HepG2 (cell line): Measurements from ENCODE around the gene TAAR6. TPM values are rescaled to one million over a fixed set of nuclear protein-coding genes. Genes with fewer than 3 reads are reported as not detected.

ENCODE experiments used
- ATAC-seq: fragments of 200-7000 bp; cut with Tn5 transposase; 3 replicates; pipeline ENCODE4 v1.9.1; 2020; ENCODE audit warnings: mild to moderate bottlenecking, moderate library complexity
- BruUV-seq: library from RNA; stranded (reverse); fragments of 400-500 nt; replicated peaks from 2 replicates; lab custom pipeline; 2021; lab: Mats Ljungman, UMichigan
- CTCF ChIA-PET: fragments of 300-600 bp; formaldehyde crosslinking; extraction: SDS; loops from one replicate; lab custom pipeline; 2021; ENCODE audit warnings: low total read pairs, inconsistent platforms, low intra/inter-chr PET ratio; lab: Yijun Ruan, JAX
- POLR2A ChIA-PET: fragments of 350-600 bp; sonication (Branson Sonifier 250); formaldehyde crosslinking; loops from one replicate; lab custom pipeline; 2020; ENCODE audit warnings: antibody characterized with exemption, inconsistent platforms; lab: Yijun Ruan, JAX
- DNase-seq: peaks from one replicate; pipeline ENCODE4 v3.0.0-alpha.2; 2015; ENCODE audit warnings: low spot score
- FAIRE-seq: peaks from 3 replicates; lab custom pipeline; 2011; peaks lifted over from hg19 to GRCh38; lab: Jason Lieb, UNC
- H2AFZ ChIP-seq: one replicate; pipeline ENCODE4 v1.6.1; 2011; ENCODE audit warnings: low read length, inconsistent platforms
- H3K27ac ChIP-seq: fragments of 300-600 bp; 3 replicates; pipeline ENCODE4 v1.8.0; 2011; ENCODE audit warnings: mixed run types, mild to moderate bottlenecking, mixed read lengths, low read length, inconsistent platforms; ENCODE audit not compliant: insufficient read depth; ENCODE audit errors: extremely low read length
- H3K27me3 ChIP-seq, 2 experiments: fragments of 200-600 bp in 1 of 2; 2 replicates in 1 of 2; 3 replicates in 1 of 2; pipeline versions ENCODE4 v1.6.0 to v1.8.0; 2011; ENCODE audit warnings: low read length in 2 of 2, mild to moderate bottlenecking in 2 of 2, moderate library complexity in 2 of 2, inconsistent platforms in 1 of 2; ENCODE audit not compliant: insufficient read depth in 2 of 2, control insufficient read depth in 1 of 2
- H3K36me3 ChIP-seq, 2 experiments: fragments of 200-600 bp in 1 of 2; replicated peaks in 1 of 2; 2 replicates in 1 of 2; 3 replicates in 1 of 2; pipeline versions ENCODE4 v1.5.1 to v1.8.0; 2011; ENCODE audit warnings: low read length in 2 of 2, inconsistent platforms in 1 of 2; ENCODE audit not compliant: insufficient read depth in 2 of 2, control insufficient read depth in 1 of 2
- H3K4me1 ChIP-seq: 2 replicates; pipeline ENCODE4 v1.5.1; 2012; ENCODE audit warnings: low read length, inconsistent platforms; ENCODE audit not compliant: insufficient read depth
- H3K4me2 ChIP-seq: 2 replicates; pipeline ENCODE4 v1.6.0; 2011; ENCODE audit warnings: low read depth, low read length, inconsistent platforms
- H3K4me3 ChIP-seq, 3 experiments: fragments of 200-600 bp in 1 of 3; sonication (generic), shearing (Covaris generic) in 1 of 3; replicated peaks in 1 of 3; 2 replicates each; pipeline ENCODE4 v1.5.1; 2011 to 2016; ENCODE audit warnings: low read length in 3 of 3, inconsistent platforms in 2 of 3, low read depth in 2 of 3, mild to moderate bottlenecking in 2 of 3, control low read depth in 1 of 3, mixed read lengths in 1 of 3; ENCODE audit not compliant: insufficient read depth in 1 of 3
- H3K79me2 ChIP-seq: one replicate; pipeline ENCODE4 v1.6.1; 2011; ENCODE audit warnings: low read length, inconsistent platforms; ENCODE audit not compliant: insufficient read depth
- H3K9ac ChIP-seq: 2 replicates; pipeline ENCODE4 v1.6.0; 2011; ENCODE audit warnings: mild to moderate bottlenecking, low read depth, low read length, inconsistent platforms; ENCODE audit not compliant: insufficient read depth
- H3K9me3 ChIP-seq: 2 replicates; pipeline ENCODE4 v1.5.1; 2012; ENCODE audit warnings: mild to moderate bottlenecking, low read length
- H4K20me1 ChIP-seq: 2 replicates; pipeline ENCODE4 v1.6.0; 2011; ENCODE audit warnings: inconsistent platforms, mild to moderate bottlenecking, low read length, moderate library complexity; ENCODE audit not compliant: insufficient read depth
- HDAC2 ChIP-seq: sonication (generic); formaldehyde crosslinking; IDR thresholded peaks from 2 replicates; pipeline ENCODE4 v1.4.0; 2020; ENCODE audit warnings: missing genetic modification reagents
- HOXA5 ChIP-seq: sonication (generic); formaldehyde crosslinking; IDR thresholded peaks from 2 replicates; pipeline ENCODE4 v1.4.0; 2020; ENCODE audit warnings: missing genetic modification reagents
- MYNN ChIP-seq: sonication (generic); formaldehyde crosslinking; IDR thresholded peaks from 2 replicates; pipeline ENCODE4 v1.4.0; 2020; ENCODE audit warnings: mild to moderate bottlenecking, low read depth, missing genetic modification reagents
- NCOA1 ChIP-seq: sonication (generic); formaldehyde crosslinking; IDR thresholded peaks from 2 replicates; pipeline ENCODE4 v1.9.0; 2021; ENCODE audit warnings: missing genetic modification reagents
- PRMT3 ChIP-seq: sonication (generic); formaldehyde crosslinking; IDR thresholded peaks from 2 replicates; pipeline ENCODE4 v1.8.1; 2022; ENCODE audit warnings: low read depth, mild to moderate bottlenecking, moderate library complexity, missing genetic modification reagents, borderline replicate concordance
- SP5 ChIP-seq: IDR thresholded peaks from 2 replicates; pipeline ENCODE4 v1.6.1; 2016; ENCODE audit warnings: low read depth, borderline replicate concordance
- SYNCRIP ChIP-seq: fragments of 200-400 bp; formaldehyde crosslinking; IDR thresholded peaks from 2 replicates; pipeline ENCODE4 v1.6.1; 2018; ENCODE audit warnings: mild to moderate bottlenecking, low read depth, low read length; ENCODE audit not compliant: insufficient read depth
- TBX2 ChIP-seq: sonication (generic); formaldehyde crosslinking; IDR thresholded peaks from 2 replicates; pipeline ENCODE4 v1.5.0; 2020; ENCODE audit warnings: missing genetic modification reagents, mild to moderate bottlenecking, borderline replicate concordance
- ZKSCAN8 ChIP-seq: IDR thresholded peaks from 2 replicates; pipeline ENCODE4 v1.6.1; 2016; ENCODE audit warnings: borderline replicate concordance, missing genetic modification reagents, missing compliant biosample characterization
- ZNF260 ChIP-seq: sonication (generic); formaldehyde crosslinking; IDR thresholded peaks from 2 replicates; pipeline ENCODE4 v1.4.0; 2020; ENCODE audit warnings: missing genetic modification reagents, low read depth, mild to moderate bottlenecking, borderline replicate concordance
- ZNF616 ChIP-seq: sonication (generic); formaldehyde crosslinking; IDR thresholded peaks from 2 replicates; pipeline ENCODE4 v1.5.0; 2020; ENCODE audit warnings: low read depth, mild to moderate bottlenecking, missing genetic modification reagents
- WGBS: methylation state at CpG from one replicate; pipeline ENCODE4 v1.1.6; 2017; ENCODE audit warnings: low lambda C conversion rate; 5-methylcytosine and 5-hydroxymethylcytosine counted together
- in situ Hi-C: cut with HindIII; loops from 2 replicates; pipeline ENCODE4 v1.10.0; 2017; ENCODE audit warnings: low pct_unique_long_range_greater_than_20kb; ENCODE audit not compliant: extremely low pct_ligation_motif_present
- intact Hi-C: fragments of 100-400 bp; cut with micrococcal nuclease; formaldehyde crosslinking; loops from one replicate; pipeline ENCODE4 v1.10.0; 2022; ENCODE audit not compliant: unreplicated experiment
- polyA plus RNA-seq, 8 experiments: library from polyadenylated mRNA; depleted of rRNA in 3 of 8; stranded (reverse) in 7 of 8; unstranded in 1 of 8; fragments of >200 nt; fragmentation: Illumina TruSeq in 4 of 8; extraction: Trizol in 4 of 8; gene quantifications; 2 replicates each; pipeline versions ENCODE4 v1.2.1 to v1.2.3, GENCODE V29; 2011 to 2016; ENCODE audit warnings: low read depth in 4 of 8, missing spikeins in 1 of 8, mixed read lengths in 1 of 8; ENCODE audit not compliant: insufficient read depth in 1 of 8
- total RNA-seq, 5 experiments: library from RNA; depleted of rRNA; stranded (reverse); fragments of >200 nt; fragmentation: Illumina TruSeq; extraction: Trizol; gene quantifications; 2 replicates each; pipeline ENCODE4 v1.2.3, GENCODE V29; 2016; ENCODE audit warnings: low read depth in 1 of 5
- TF ChIP-seq, protein P1 (sequence below): sonication (generic); formaldehyde crosslinking; IDR thresholded peaks from 2 replicates; pipeline ENCODE4 v1.4.0; 2020; ENCODE audit warnings: missing genetic modification reagents

The TAAR6 gene
- total and polyA plus RNA-seq, 2 of the 13 experiments (the other 11 are each of a cell fraction or from before 2014, with no cell fraction given) = not detected

DNA sequence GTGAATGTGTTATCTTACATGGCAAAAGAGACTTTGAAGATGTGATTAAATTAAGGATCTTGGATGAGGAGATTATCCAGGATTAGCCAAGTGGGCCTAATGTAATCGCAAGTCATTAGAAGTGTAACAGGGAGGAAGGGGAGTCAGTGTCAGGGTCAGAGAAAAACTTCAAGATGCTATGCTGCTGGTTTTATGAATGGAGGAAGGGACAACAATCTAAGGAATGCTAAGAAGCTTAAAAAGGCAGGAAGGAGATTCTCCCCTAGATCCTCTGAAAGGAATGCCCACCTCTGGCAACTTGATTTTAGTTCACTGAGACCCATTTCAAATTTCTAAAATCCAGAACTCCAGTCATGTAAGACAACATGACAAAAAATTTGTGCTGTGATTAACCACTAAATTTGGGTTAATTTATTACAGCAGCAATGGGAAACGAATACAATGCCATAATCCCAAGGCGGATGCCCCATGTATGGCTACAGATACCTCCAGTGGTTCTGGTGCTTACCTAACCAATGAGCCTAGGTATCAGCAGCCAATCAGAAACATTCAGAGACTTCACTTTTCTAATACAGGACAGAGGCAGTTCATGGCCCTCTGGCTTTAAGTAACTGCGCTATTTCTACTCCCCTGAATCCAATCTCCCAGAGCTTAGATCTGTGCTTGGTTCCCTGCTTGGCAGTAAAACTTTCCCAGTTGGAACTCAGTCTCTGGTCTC is 21.2 kb upstream of the TAAR6 start:
- H3K36me3 ChIP-seq = no peaks in the 10 kb centered on the region
- WGBS = 48% methylated on average over 4 of the region's 4 CpGs
- H3K9ac ChIP-seq = no peak overlapping the region
- no peaks in the 10 kb centered on the region for H3K4me1 ChIP-seq
- intact Hi-C loops = no loop called here
- no peak for ATAC-seq
- no peaks in the 10 kb centered on the region for H3K27me3 ChIP-seq
- FAIRE-seq = no peak
- no peak overlapping the region for H3K4me3 ChIP-seq
- TF ChIP-seq MYNN (CRISPR knock-in tag) (no peak), SP5 (CRISPR knock-in tag) (no peak), HDAC2 (CRISPR knock-in tag) (no peak), SYNCRIP (no peak), ZKSCAN8 (no peak), ZNF616 (CRISPR knock-in tag) (no peak), PRMT3 (CRISPR knock-in tag) (no peak), ZNF260 (no peak), TBX2 (CRISPR knock-in tag) (no peak), NCOA1 (CRISPR knock-in tag) (no peak), HOXA5 (no peak)
- TF ChIP-seq, protein P1, sequence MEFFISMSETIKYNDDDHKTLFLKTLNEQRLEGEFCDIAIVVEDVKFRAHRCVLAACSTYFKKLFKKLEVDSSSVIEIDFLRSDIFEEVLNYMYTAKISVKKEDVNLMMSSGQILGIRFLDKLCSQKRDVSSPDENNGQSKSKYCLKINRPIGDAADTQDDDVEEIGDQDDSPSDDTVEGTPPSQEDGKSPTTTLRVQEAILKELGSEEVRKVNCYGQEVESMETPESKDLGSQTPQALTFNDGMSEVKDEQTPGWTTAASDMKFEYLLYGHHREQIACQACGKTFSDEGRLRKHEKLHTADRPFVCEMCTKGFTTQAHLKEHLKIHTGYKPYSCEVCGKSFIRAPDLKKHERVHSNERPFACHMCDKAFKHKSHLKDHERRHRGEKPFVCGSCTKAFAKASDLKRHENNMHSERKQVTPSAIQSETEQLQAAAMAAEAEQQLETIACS (CRISPR knock-in tag) = no peak
- TF ChIP-seq, all 625 proteins: peak for 0
- Histone ChIP-seq H3K79me2 (no peaks in the 10 kb centered on the region), H3K9me3 (no peaks in the 10 kb centered on the region), H3K27ac (no peak overlapping the region), H3K4me2 (no peak overlapping the region), H2AFZ (no peak overlapping the region), H4K20me1 (no peaks in the 10 kb centered on the region)
- BruUV-seq = no TSS peak
- in situ Hi-C loops = no loop called here
- ChIA-PET POLR2A (no interaction called here), CTCF (no interaction called here)
- no peak for DNase-seq
